Caco-2 (cell line): ENCODE data around the gene SLU7. TPM values are rescaled to one million over a fixed set of nuclear protein-coding genes. Genes with fewer than 3 reads are reported as not detected.

Experiments
- BruUV-seq: library from RNA; stranded (reverse); fragments of 400-500 nt; replicated peaks from 2 replicates; lab custom pipeline; 2021; lab: Mats Ljungman, UMichigan
- CTCF ChIA-PET: fragments of 300-600 bp; sonication (Branson Sonifier 250); formaldehyde crosslinking; loops from one replicate; lab custom pipeline; 2022; ENCODE audit warnings: antibody characterized with exemption; lab: Charles Lee
- POLR2A ChIA-PET: fragments of 300-600 bp; sonication (Branson Sonifier 250); formaldehyde crosslinking; loops from one replicate; lab custom pipeline; 2022; ENCODE audit warnings: antibody characterized with exemption; lab: Charles Lee
- DNase-seq, 2 experiments: peaks; one replicate each; pipeline versions ENCODE4 v3.0.0 to v3.0.0-alpha.2; 2020 to 2022
- H3K27me3 ChIP-seq: replicated peaks from 2 replicates; pipeline ENCODE4 v1.6.0; 2011; ENCODE audit warnings: low read length; ENCODE audit not compliant: control insufficient read depth, insufficient read depth
- H3K36me3 ChIP-seq: 2 replicates; pipeline ENCODE4 v1.5.1; 2011; ENCODE audit warnings: low read length; ENCODE audit not compliant: control insufficient read depth, insufficient read depth
- H3K4me1 ChIP-seq: fragments of 250-450 bp; sonication (Bioruptor Pico); 2 replicates; pipeline ENCODE4 v1.5.1; 2020; ENCODE audit warnings: mild to moderate bottlenecking
- H3K4me3 ChIP-seq: 2 replicates; pipeline ENCODE4 v1.5.1; 2011; ENCODE audit warnings: low read depth, mild to moderate bottlenecking, control low read depth, low read length
- H3K9me3 ChIP-seq: fragments of 250-450 bp; sonication (Bioruptor Pico); 2 replicates; pipeline ENCODE4 v1.5.1; 2020; ENCODE audit warnings: mild to moderate bottlenecking, moderate library complexity
- H3K27ac Mint-ChIP-seq: one replicate; pipeline ENCODE4 v1.8.0; 2022; ENCODE audit warnings: mixed read lengths; ENCODE audit not compliant: unreplicated experiment
- H3K27me3 Mint-ChIP-seq: one replicate; pipeline ENCODE4 v1.8.0; 2022; ENCODE audit warnings: mixed read lengths; ENCODE audit not compliant: insufficient read depth, unreplicated experiment
- H3K36me3 Mint-ChIP-seq: one replicate; pipeline ENCODE4 v1.8.0; 2022; ENCODE audit warnings: mild to moderate bottlenecking, mixed read lengths; ENCODE audit not compliant: insufficient read depth, unreplicated experiment
- H3K4me1 Mint-ChIP-seq: one replicate; pipeline ENCODE4 v1.8.0; 2022; ENCODE audit warnings: low read depth, mixed read lengths; ENCODE audit not compliant: unreplicated experiment
- H3K4me3 Mint-ChIP-seq: one replicate; pipeline ENCODE4 v1.8.0; 2022; ENCODE audit warnings: mild to moderate bottlenecking, moderate library complexity, mixed read lengths; ENCODE audit not compliant: unreplicated experiment
- H3K9me3 Mint-ChIP-seq: one replicate; pipeline ENCODE4 v1.8.0; 2022; ENCODE audit warnings: mixed read lengths; ENCODE audit not compliant: unreplicated experiment
- CTCF ChIP-seq, 2 experiments: fragments of 200-600 bp in 1 of 2; IDR thresholded peaks; 1 replicate in 1 of 2; 2 replicates in 1 of 2; pipeline versions ENCODE4 v1.5.1 to v1.8.0; 2011 to 2022; ENCODE audit warnings: antibody characterized with exemption in 1 of 2, control low read depth in 1 of 2, inconsistent platforms in 1 of 2, low read depth in 1 of 2, low read length in 1 of 2, mild to moderate bottlenecking in 1 of 2, moderate library complexity in 1 of 2; ENCODE audit not compliant: insufficient read depth in 1 of 2, severe bottlenecking in 1 of 2, unreplicated experiment in 1 of 2
- intact Hi-C: fragments of 100-400 bp; cut with micrococcal nuclease; formaldehyde crosslinking; loops from one replicate; pipeline ENCODE4 v1.10.0; 2022; ENCODE audit not compliant: unreplicated experiment
- total RNA-seq: library from RNA; stranded (reverse); gene quantifications from 2 replicates; pipeline ENCODE4 v1.2.3, GENCODE V29; 2022

Gene SLU7
- total RNA-seq, 1 experiment from 2014 or later, result 55.0 TPM

DNA sequence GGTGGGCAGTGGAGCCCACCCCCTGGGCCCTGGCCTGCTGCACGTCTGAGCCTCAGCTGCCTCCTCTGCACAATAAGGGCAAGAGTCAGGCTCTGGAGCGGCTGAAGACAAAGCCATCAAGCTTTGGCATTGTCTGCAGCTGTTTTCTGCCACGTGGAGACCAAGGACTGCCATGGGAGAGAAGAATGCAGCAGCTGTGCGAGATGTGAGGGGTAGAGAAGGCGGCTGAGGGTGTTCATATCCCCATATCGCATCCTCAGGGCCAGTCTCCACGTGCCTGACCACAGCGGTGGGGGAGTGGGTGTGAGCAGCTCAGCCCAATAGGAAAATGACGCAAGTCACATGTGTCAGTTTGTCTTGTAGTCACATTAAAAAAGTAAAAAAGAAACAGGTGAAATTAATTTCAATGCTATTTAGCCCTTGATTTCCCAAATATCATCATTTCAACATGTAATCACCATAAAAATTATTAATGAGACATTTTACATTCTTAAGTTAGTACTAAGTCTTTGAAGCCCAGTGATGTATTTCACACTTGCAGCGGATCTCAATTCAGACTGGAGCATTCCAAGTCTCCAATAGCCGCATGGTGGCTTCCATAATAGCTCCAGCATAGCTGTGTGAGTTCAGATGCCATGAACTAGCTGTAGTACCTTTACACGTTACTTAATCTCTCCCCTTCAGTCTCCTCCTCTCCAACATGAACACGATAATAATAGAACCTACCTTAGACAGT lies 55.1 kb downstream of the SLU7 start:
- H3K9me3 ChIP-seq, result no peaks in the 10 kb centered on the region
- Mint-ChIP-seq H3K36me3 (no peaks in the 10 kb centered on the region), H3K27me3 (no peaks in the 10 kb centered on the region), H3K4me1 (no peaks in the 10 kb centered on the region), H3K9me3 (no peaks in the 10 kb centered on the region), H3K27ac (no peak overlapping the region), H3K4me3 (no peak overlapping the region)
- H3K36me3 ChIP-seq, result no peaks in the 10 kb centered on the region
- no peaks in the 10 kb centered on the region for H3K27me3 ChIP-seq
- no peak for DNase-seq
- BruUV-seq, result no TSS peak
- TF ChIP-seq CTCF (IDR thresholded peaks at IDR 0.05; ENCODE audit: insufficient read depth in 1 of 2, low read depth in 1 of 2, low read length in 1 of 2, severe bottlenecking in 1 of 2, unreplicated experiment in 1 of 2), result no peak
- CTCF ChIA-PET, result no interaction called here
- no peaks in the 10 kb centered on the region for H3K4me1 ChIP-seq
- H3K4me3 ChIP-seq, result no peak overlapping the region
- intact Hi-C loops, result no loop called here
- POLR2A ChIA-PET, result no interaction called here

DNA sequence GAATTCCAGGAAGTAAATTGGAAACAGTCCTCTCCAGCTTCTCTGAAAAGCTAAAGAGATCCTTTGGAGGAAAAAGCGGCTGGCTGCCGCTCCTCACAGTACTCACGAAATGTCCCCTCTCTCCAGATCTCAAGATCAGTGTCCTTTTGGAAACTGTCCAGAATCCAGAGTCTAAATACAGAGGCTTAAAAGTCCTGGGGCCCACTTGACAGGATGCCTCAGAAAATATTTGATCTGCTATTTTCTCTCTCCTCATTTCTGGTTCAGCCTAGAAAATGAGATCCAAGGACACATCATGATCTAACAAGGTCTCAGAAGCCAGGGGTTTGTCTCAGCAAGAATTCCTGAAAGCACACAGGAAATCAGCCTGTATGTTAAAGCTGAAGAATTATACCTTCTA lies 55.7 kb downstream of the SLU7 start:
- Histone ChIP-seq H3K4me1 (no peaks in the 10 kb centered on the region), H3K36me3 (no peaks in the 10 kb centered on the region), H3K4me3 (no peak overlapping the region), H3K27me3 (no peaks in the 10 kb centered on the region), H3K9me3 (no peaks in the 10 kb centered on the region)
- Mint-ChIP-seq H3K4me1 (no peaks in the 10 kb centered on the region), H3K9me3 (no peaks in the 10 kb centered on the region), H3K4me3 (no peak overlapping the region), H3K36me3 (no peaks in the 10 kb centered on the region), H3K27me3 (no peaks in the 10 kb centered on the region), H3K27ac (no peak overlapping the region)
- no peak for DNase-seq
- POLR2A ChIA-PET, result no interaction called here
- no TSS peak for BruUV-seq
- TF ChIP-seq CTCF (IDR thresholded peaks at IDR 0.05; ENCODE audit: insufficient read depth in 1 of 2, low read depth in 1 of 2, low read length in 1 of 2, severe bottlenecking in 1 of 2, unreplicated experiment in 1 of 2), result no peak
- CTCF ChIA-PET, result no interaction called here
- intact Hi-C loops, result no loop called here

DNA sequence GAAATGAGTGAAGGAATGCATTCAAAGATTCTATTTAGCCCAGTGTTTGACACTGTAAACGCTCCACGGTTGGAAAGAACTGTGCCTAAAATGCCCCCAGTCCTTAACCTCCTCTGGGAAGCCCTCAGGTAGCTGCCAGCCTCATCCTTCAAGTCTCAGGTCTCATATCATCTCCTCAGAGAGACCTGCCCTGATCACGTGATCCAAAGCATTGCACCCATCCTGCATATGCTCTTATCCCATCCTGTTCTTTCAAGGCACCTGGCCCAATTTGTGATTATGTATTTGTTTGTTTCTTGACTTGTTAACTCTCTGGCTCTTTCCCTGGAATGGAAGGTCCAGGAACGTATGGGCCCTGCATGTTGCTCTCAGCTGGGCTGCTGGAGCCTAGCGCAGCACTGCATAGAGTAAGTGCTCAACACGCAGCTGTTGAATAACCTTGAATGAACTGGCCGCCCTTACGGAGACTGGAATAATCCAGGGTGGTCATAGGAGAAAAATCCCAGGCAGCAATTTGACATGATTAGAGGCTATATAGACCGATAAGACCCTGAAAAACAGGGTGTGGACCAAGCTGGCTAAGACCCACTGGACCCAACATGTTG lies 57.2 kb downstream of the SLU7 start:
- Histone ChIP-seq H3K4me3 (no peak overlapping the region), H3K4me1 (no peaks in the 10 kb centered on the region), H3K9me3 (no peaks in the 10 kb centered on the region), H3K36me3 (no peaks in the 10 kb centered on the region), H3K27me3 (no peaks in the 10 kb centered on the region)
- TF ChIP-seq CTCF (IDR thresholded peaks at IDR 0.05; ENCODE audit: insufficient read depth in 1 of 2, low read depth in 1 of 2, low read length in 1 of 2, severe bottlenecking in 1 of 2, unreplicated experiment in 1 of 2), result no peak
- intact Hi-C loops, result no loop called here
- H3K27ac Mint-ChIP-seq, result no peak overlapping the region
- no peak for DNase-seq
- BruUV-seq, result no TSS peak
- no peaks in the 10 kb centered on the region for H3K9me3 Mint-ChIP-seq
- H3K36me3 Mint-ChIP-seq, result no peaks in the 10 kb centered on the region
- no peaks in the 10 kb centered on the region for H3K27me3 Mint-ChIP-seq
- no peak overlapping the region for H3K4me3 Mint-ChIP-seq
- POLR2A ChIA-PET, result no interaction called here
- CTCF ChIA-PET, result no interaction called here
- H3K4me1 Mint-ChIP-seq, result no peaks in the 10 kb centered on the region
